Measurements from ENCODE around the gene CCDC185. TPM values are rescaled to one million over a fixed set of nuclear protein-coding genes. Genes with fewer than 3 reads are reported as not detected.

Gene CCDC185
- polyA plus RNA-seq, 1 experiment: not detected

DNA sequence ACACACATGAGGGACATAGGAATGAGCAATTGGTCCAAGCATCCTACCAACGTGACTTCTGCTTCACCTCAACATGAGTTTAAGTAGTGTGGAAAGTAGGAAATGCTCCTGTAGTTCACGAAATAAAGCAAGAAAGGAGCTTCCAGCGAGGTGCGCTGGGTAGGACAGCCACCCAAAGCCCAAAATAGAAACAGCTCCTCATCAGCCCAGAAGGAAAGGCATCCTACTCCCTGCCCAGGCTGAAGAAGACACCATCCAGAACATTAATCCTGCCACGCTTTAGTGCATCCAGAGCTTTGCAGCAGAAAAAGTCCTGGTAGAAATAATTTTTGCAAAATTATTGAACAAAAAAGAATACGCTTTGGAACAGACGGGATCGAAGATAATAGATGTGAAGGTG lies 25.9 kb downstream of the CCDC185 start:
- ChIA-PET POLR2A (no interaction called here), CTCF (no interaction called here)
- H3K27ac ChIP-seq (ENCODE audit: low read depth, low read length): no peak overlapping the region
- peaks cover 7% of the 10 kb centered on the region for H3K27me3 ChIP-seq (ENCODE audit: control insufficient read depth, insufficient read depth, low read length)
- no peak overlapping the region for H3K4me3 ChIP-seq (ENCODE audit: low read depth, low read length)
- DNase-seq (ENCODE audit: low read depth, low spot score): no peak
- no peak for TF ChIP-seq CTCF (IDR thresholded peaks at IDR 0.05; ENCODE audit: low read depth, low read length)
- no peaks in the 10 kb centered on the region for H3K9me3 ChIP-seq (ENCODE audit: control insufficient read depth, insufficient read depth, low read length)

DNA sequence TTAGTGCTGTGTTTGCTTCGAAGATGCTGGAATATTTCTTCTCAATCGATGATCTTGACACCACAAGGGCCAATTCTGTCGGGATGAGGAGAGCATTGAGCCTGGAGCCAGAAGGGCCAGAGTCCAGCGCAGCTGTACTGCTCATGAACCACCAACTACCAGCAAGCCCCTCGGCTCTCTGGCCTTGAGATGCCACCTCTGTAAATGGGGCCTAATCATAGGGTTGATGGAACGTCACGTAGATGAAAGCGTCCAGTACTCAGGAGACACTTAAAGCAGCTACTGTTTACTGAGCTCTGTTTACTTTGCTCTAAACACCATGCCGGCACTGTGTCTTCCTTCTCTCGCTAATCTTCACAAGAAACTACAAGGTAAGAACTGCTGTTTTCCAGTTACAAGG lies 26.3 kb downstream of the CCDC185 start:
- Histone ChIP-seq H3K9me3 (ENCODE audit: control insufficient read depth, insufficient read depth, low read length) (no peaks in the 10 kb centered on the region), H3K27me3 (ENCODE audit: control insufficient read depth, insufficient read depth, low read length) (peaks cover 7% of the 10 kb centered on the region), H3K27ac (ENCODE audit: low read depth, low read length) (no peak overlapping the region), H3K4me3 (ENCODE audit: low read depth, low read length) (no peak overlapping the region)
- CTCF ChIA-PET: interaction anchor here (1.2 to 1.6 kb wide), 2 partner anchors 286 to 295 kb away, joined by 4 read pairs; no protein-coding TSS in a partner anchor
- POLR2A ChIA-PET: no interaction called here
- no peak for DNase-seq (ENCODE audit: low read depth, low spot score)
- no peak for TF ChIP-seq CTCF (IDR thresholded peaks at IDR 0.05; ENCODE audit: low read depth, low read length)

GRCh38 chr1:223421025-223421424 lies 27.8 kb downstream of the CCDC185 start:
- H3K27me3 ChIP-seq (ENCODE audit: control insufficient read depth, insufficient read depth, low read length): peaks cover 7% of the 10 kb centered on the region
- no peak overlapping the region for H3K4me3 ChIP-seq (ENCODE audit: low read depth, low read length)
- H3K9me3 ChIP-seq (ENCODE audit: control insufficient read depth, insufficient read depth, low read length): no peaks in the 10 kb centered on the region
- POLR2A ChIA-PET: no interaction called here
- DNase-seq (ENCODE audit: low read depth, low spot score): no peak
- no peak overlapping the region for H3K27ac ChIP-seq (ENCODE audit: low read depth, low read length)
- no peak for TF ChIP-seq CTCF (IDR thresholded peaks at IDR 0.05; ENCODE audit: low read depth, low read length)
- CTCF ChIA-PET: interaction anchor here (1.6 kb wide), 1 partner anchor 287 kb away, joined by 4 read pairs; no protein-coding TSS in a partner anchor

GRCh38 chr1:223421676-223422075 lies 28.5 kb downstream of the CCDC185 start:
- Histone ChIP-seq H3K9me3 (ENCODE audit: control insufficient read depth, insufficient read depth, low read length) (no peaks in the 10 kb centered on the region), H3K4me3 (ENCODE audit: low read depth, low read length) (no peak overlapping the region), H3K27ac (ENCODE audit: low read depth, low read length) (no peak overlapping the region), H3K27me3 (ENCODE audit: control insufficient read depth, insufficient read depth, low read length) (peaks cover 7% of the 10 kb centered on the region)
- TF ChIP-seq CTCF (IDR thresholded peaks at IDR 0.05; ENCODE audit: low read depth, low read length): no peak
- ChIA-PET CTCF (no interaction called here), POLR2A (no interaction called here)
- no peak for DNase-seq (ENCODE audit: low read depth, low spot score)

- peaks cover 7% of the 10 kb centered on the region for H3K27me3 ChIP-seq (ENCODE audit: control insufficient read depth, insufficient read depth, low read length)
- H3K9me3 ChIP-seq (ENCODE audit: control insufficient read depth, insufficient read depth, low read length): no peaks in the 10 kb centered on the region
- ChIA-PET POLR2A (no interaction called here), CTCF (no interaction called here)
- no peak for TF ChIP-seq CTCF (IDR thresholded peaks at IDR 0.05; ENCODE audit: low read depth, low read length)
- H3K4me3 ChIP-seq (ENCODE audit: low read depth, low read length): no peak overlapping the region
- H3K27ac ChIP-seq (ENCODE audit: low read depth, low read length): no peak overlapping the region
- DNase-seq (ENCODE audit: low read depth, low spot score): no peak
These were observed 29.7 kb downstream of the CCDC185 start for GRCh38 chr1:223422911-223423310.

Data from AG04450 (cell line).